Chondrocyte (in vitro differentiated cells): ENCODE data around the gene KRTAP21-3. TPM values are rescaled to one million over a fixed set of nuclear protein-coding genes. Genes with fewer than 3 reads are reported as not detected.

ENCODE experiments used
- DNase-seq: peaks from one replicate; pipeline ENCODE4 v3.0.0; 2021; ENCODE audit warnings: mixed read lengths, low spot score
- H3K27ac Mint-ChIP-seq: one replicate; pipeline ENCODE4 v1.8.0; 2021; ENCODE audit warnings: mild to moderate bottlenecking, moderate library complexity, mixed read lengths; ENCODE audit not compliant: unreplicated experiment
- H3K27me3 Mint-ChIP-seq: 2 replicates; pipeline ENCODE4 v1.8.0; 2021; ENCODE audit warnings: low read depth, mixed read lengths
- H3K36me3 Mint-ChIP-seq: 2 replicates; pipeline ENCODE4 v1.8.0; 2021; ENCODE audit warnings: low read depth, mixed read lengths
- H3K4me1 Mint-ChIP-seq: 2 replicates; pipeline ENCODE4 v1.8.0; 2021; ENCODE audit warnings: low read depth, mild to moderate bottlenecking, mixed read lengths
- H3K4me3 Mint-ChIP-seq: one replicate; pipeline ENCODE4 v1.8.0; 2021; ENCODE audit warnings: mild to moderate bottlenecking, moderate library complexity, mixed read lengths; ENCODE audit not compliant: unreplicated experiment
- H3K9me3 Mint-ChIP-seq: 2 replicates; pipeline ENCODE4 v1.8.0; 2021; ENCODE audit warnings: low read depth, mixed read lengths
- CTCF ChIP-seq: fragments of 200-600 bp; sonication (generic); IDR thresholded peaks from 2 replicates; pipeline ENCODE4 v1.5.0; 2021; ENCODE audit warnings: antibody characterized with exemption, mild to moderate bottlenecking, moderate library complexity
- total RNA-seq: library from RNA; stranded (reverse); gene quantifications from 3 replicates; pipeline ENCODE4 v1.2.1, GENCODE V29; 2021

KRTAP21-3 gene
- total RNA-seq, 1 donor from 2014 or later: not detected

- Mint-ChIP-seq H3K27ac (no peak overlapping the region), H3K4me3 (no peak overlapping the region), H3K27me3 (no peaks in the 10 kb centered on the region), H3K9me3 (peaks cover 50% of the 10 kb centered on the region), H3K4me1 (no peaks in the 10 kb centered on the region), H3K36me3 (no peaks in the 10 kb centered on the region)
- DNase-seq: no peak
- no peak for TF ChIP-seq CTCF
These were observed 45.5 kb downstream of the KRTAP21-3 start for GRCh38 chr21:30672985-30673650.

- Mint-ChIP-seq H3K4me1 (no peaks in the 10 kb centered on the region), H3K36me3 (no peaks in the 10 kb centered on the region), H3K4me3 (no peak overlapping the region), H3K27me3 (no peaks in the 10 kb centered on the region), H3K27ac (no peak overlapping the region), H3K9me3 (peaks cover 41% of the 10 kb centered on the region)
- no peak for DNase-seq
- TF ChIP-seq CTCF: no peak
These were observed 49.8 kb downstream of the KRTAP21-3 start for GRCh38 chr21:30668776-30669175.

Other genes starting within 250 kb of the KRTAP21-3 start
- gene KRTAP19-1, start 238.4 kb downstream of the KRTAP21-3 start, total RNA-seq: not detected in 3 replicates
- not detected in 3 replicates for gene KRTAP19-2, start 231.3 kb downstream of the KRTAP21-3 start, total RNA-seq
- not detected in 3 replicates for gene KRTAP19-3, start 226.8 kb downstream of the KRTAP21-3 start, total RNA-seq
- not detected in 3 replicates for gene KRTAP19-4, start 221.6 kb downstream of the KRTAP21-3 start, total RNA-seq
- not detected in 3 replicates for gene KRTAP19-5, start 216.6 kb downstream of the KRTAP21-3 start, total RNA-seq
- gene KRTAP19-6, start 176.9 kb downstream of the KRTAP21-3 start, total RNA-seq: not detected in 3 replicates
- not detected in 3 replicates for gene KRTAP19-7, start 157.5 kb downstream of the KRTAP21-3 start, total RNA-seq
- gene KRTAP22-2, start 128.4 kb downstream of the KRTAP21-3 start, total RNA-seq: not detected in 3 replicates
- not detected in 3 replicates for gene KRTAP6-3, start 126.3 kb downstream of the KRTAP21-3 start, total RNA-seq
- not detected in 3 replicates for gene KRTAP6-2, start 119.9 kb downstream of the KRTAP21-3 start, total RNA-seq
- not detected in 3 replicates for gene KRTAP22-1, start 117.7 kb downstream of the KRTAP21-3 start, total RNA-seq
- not detected in 3 replicates for gene KRTAP6-1, start 104.8 kb downstream of the KRTAP21-3 start, total RNA-seq
- gene KRTAP20-1, start 102.4 kb downstream of the KRTAP21-3 start, total RNA-seq: not detected in 3 replicates
- not detected in 3 replicates for gene KRTAP20-4, start 98.2 kb downstream of the KRTAP21-3 start, total RNA-seq
- gene KRTAP20-2, start 83.6 kb downstream of the KRTAP21-3 start, total RNA-seq: not detected in 3 replicates
- gene KRTAP20-3, start 75.9 kb downstream of the KRTAP21-3 start, total RNA-seq: not detected in 3 replicates
- not detected in 3 replicates for gene KRTAP21-2, start 28.5 kb upstream of the KRTAP21-3 start, total RNA-seq
- not detected in 3 replicates for gene KRTAP21-1, start 36.7 kb upstream of the KRTAP21-3 start, total RNA-seq
- gene KRTAP8-1, start 94.5 kb upstream of the KRTAP21-3 start, total RNA-seq: not detected in 3 replicates
- gene KRTAP7-1, start 111.0 kb upstream of the KRTAP21-3 start, total RNA-seq: not detected in 3 replicates
- gene KRTAP11-1, start 162.8 kb upstream of the KRTAP21-3 start, total RNA-seq: not detected in 3 replicates